ENCODE measurements around the gene TIAM2. TPM values are rescaled to one million over a fixed set of nuclear protein-coding genes. Genes with fewer than 3 reads are reported as not detected.

TIAM2 gene
- total RNA-seq, 1 donor, result 8.9 TPM

- TF ChIP-seq CTCF (IDR thresholded peaks at IDR 0.05; ENCODE audit: insufficient read depth, low read length), result no peak
- DNase-seq (ENCODE audit: low read depth), result no peak
- H3K4me3 ChIP-seq (ENCODE audit: low read depth, low read length), result no peak overlapping the region
These were observed 242.5 kb downstream of the TIAM2 start for GRCh38 chr6:155237613-155238012.

GRCh38 chr6:155240905-155241600 is 245.9 kb downstream of the TIAM2 start:
- H3K4me3 ChIP-seq (ENCODE audit: low read depth, low read length), result no peak overlapping the region
- no peak for TF ChIP-seq CTCF (IDR thresholded peaks at IDR 0.05; ENCODE audit: insufficient read depth, low read length)
- no peak for DNase-seq (ENCODE audit: low read depth)

GRCh38 chr6:155241966-155242365 is 246.9 kb downstream of the TIAM2 start:
- DNase-seq (ENCODE audit: low read depth), result no peak
- TF ChIP-seq CTCF (IDR thresholded peaks at IDR 0.05; ENCODE audit: insufficient read depth, low read length), result no peak
- no peak overlapping the region for H3K4me3 ChIP-seq (ENCODE audit: low read depth, low read length)

- no peak for DNase-seq (ENCODE audit: low read depth)
- no peak overlapping the region for H3K4me3 ChIP-seq (ENCODE audit: low read depth, low read length)
- no peak for TF ChIP-seq CTCF (IDR thresholded peaks at IDR 0.05; ENCODE audit: insufficient read depth, low read length)
These were observed 249.3 kb downstream of the TIAM2 start for GRCh38 chr6:155244434-155244833.

- no peak overlapping the region for H3K4me3 ChIP-seq (ENCODE audit: low read depth, low read length)
- DNase-seq (ENCODE audit: low read depth), result no peak
- no peak for TF ChIP-seq CTCF (IDR thresholded peaks at IDR 0.05; ENCODE audit: insufficient read depth, low read length)
These were observed 250.1 kb downstream of the TIAM2 start for GRCh38 chr6:155245193-155245592.

GRCh38 chr6:155245831-155246230 is 250.7 kb downstream of the TIAM2 start:
- H3K4me3 ChIP-seq (ENCODE audit: low read depth, low read length), result no peak overlapping the region
- TF ChIP-seq CTCF (IDR thresholded peaks at IDR 0.05; ENCODE audit: insufficient read depth, low read length), result no peak
- DNase-seq (ENCODE audit: low read depth), result no peak

GRCh38 chr6:155246825-155247224 is 251.7 kb downstream of the TIAM2 start:
- no peak for TF ChIP-seq CTCF (IDR thresholded peaks at IDR 0.05; ENCODE audit: insufficient read depth, low read length)
- no peak for DNase-seq (ENCODE audit: low read depth)
- H3K4me3 ChIP-seq (ENCODE audit: low read depth, low read length), result no peak overlapping the region
